UCSD-AML1 (cell line): ENCODE measurements around the gene PSENEN.
A peak's percentile ranks its signal among the peaks of the same experiment; 100 is the strongest.

Experiments
- DNase-seq: peaks from one replicate; lab custom pipeline; 2025; ENCODE audit not compliant: unreplicated experiment; lab: John Stamatoyannopoulos, UW

PSENEN gene

GRCh38 chr19:35750167-35750566, 4.7 kb downstream of the PSENEN start:
- DNase-seq, result no peak

- no peak for DNase-seq
Observed at GRCh38 chr19:35751839-35752745, 6.6 kb downstream of the PSENEN start.

GRCh38 chr19:35752746-35753350, 7.4 kb downstream of the PSENEN start:
- no peak for DNase-seq

- no peak for DNase-seq
Observed at GRCh38 chr19:35753634-35754369, 8.4 kb downstream of the PSENEN start.

GRCh38 chr19:35754370-35755130, 9.1 kb downstream of the PSENEN start:
- no peak for DNase-seq

- DNase-seq, result no peak
Observed at GRCh38 chr19:35755131-35755549, 9.7 kb downstream of the PSENEN start.

GRCh38 chr19:35755550-35756376, 10.3 kb downstream of the PSENEN start:
- DNase-seq, result no peak

- DNase-seq, result no peak
Observed at GRCh38 chr19:35756377-35757230, 11.2 kb downstream of the PSENEN start, which contains the start of gene HSPB6. HSPB6 (minus strand) TSS chr19:35757029; CDS start chr19:35757008, 21 bp downstream.

GRCh38 chr19:35757231-35757748, 11.8 kb downstream of the PSENEN start:
- DNase-seq, result no peak

- DNase-seq, result peak; percentile 97
Observed at GRCh38 chr19:35757749-35758608, 12.5 kb downstream of the PSENEN start, which contains the start of gene PROSER3. PROSER3 (plus strand) TSS chr19:35758176; CDS start chr19:35758216, 40 bp downstream.

- DNase-seq, result no peak
Observed at GRCh38 chr19:35759697-35760096, 14.2 kb downstream of the PSENEN start.

GRCh38 chr19:35760711-35761349, 15.4 kb downstream of the PSENEN start:
- DNase-seq, result no peak

GRCh38 chr19:35764432-35765315, 19.2 kb downstream of the PSENEN start:
- DNase-seq, result no peak

- no peak for DNase-seq
Observed at GRCh38 chr19:35766571-35767104, 21.2 kb downstream of the PSENEN start.

- no peak for DNase-seq
Observed at GRCh38 chr19:35767288-35768081, 22.0 kb downstream of the PSENEN start.
